ENCODE measurements around the gene PPM1F.

GRCh38 chr22:21937821-21938070 lies 14.9 kb downstream of the PPM1F start:
- TF ChIP-seq CTCF (IDR thresholded peaks at IDR 0.05; ENCODE audit: insufficient read depth, low read length, poor library complexity, severe bottlenecking), result no peak
- TF ChIP-seq EZH2phosphoT487 (conservative IDR thresholded peaks at IDR 0.05; ENCODE audit: low read length), result no peak

All from SU-DHL-6 (cell line).